Choroid plexus epithelial cell (primary cell): ENCODE measurements around the gene FITM1.
A peak's percentile ranks its signal among the peaks of the same experiment; 100 is the strongest.

Experiments used
- DNase-seq: peaks from one replicate; pipeline ENCODE4 v3.0.0-alpha.2; 2010; ENCODE audit warnings: low read depth
- H3K4me3 ChIP-seq: 2 replicates; pipeline ENCODE4 v1.5.1; 2011; ENCODE audit warnings: low read depth, mild to moderate bottlenecking, control low read depth, low read length, moderate library complexity
- TF ChIP-seq, protein P1 (sequence below): conservative IDR thresholded peaks from 2 replicates; pipeline ENCODE4 v1.5.1; 2011; ENCODE audit warnings: low read depth, mild to moderate bottlenecking, control low read depth, inconsistent platforms, low read length, moderate library complexity

FITM1 gene, protein sequence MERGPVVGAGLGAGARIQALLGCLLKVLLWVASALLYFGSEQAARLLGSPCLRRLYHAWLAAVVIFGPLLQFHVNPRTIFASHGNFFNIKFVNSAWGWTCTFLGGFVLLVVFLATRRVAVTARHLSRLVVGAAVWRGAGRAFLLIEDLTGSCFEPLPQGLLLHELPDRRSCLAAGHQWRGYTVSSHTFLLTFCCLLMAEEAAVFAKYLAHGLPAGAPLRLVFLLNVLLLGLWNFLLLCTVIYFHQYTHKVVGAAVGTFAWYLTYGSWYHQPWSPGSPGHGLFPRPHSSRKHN

DNA sequence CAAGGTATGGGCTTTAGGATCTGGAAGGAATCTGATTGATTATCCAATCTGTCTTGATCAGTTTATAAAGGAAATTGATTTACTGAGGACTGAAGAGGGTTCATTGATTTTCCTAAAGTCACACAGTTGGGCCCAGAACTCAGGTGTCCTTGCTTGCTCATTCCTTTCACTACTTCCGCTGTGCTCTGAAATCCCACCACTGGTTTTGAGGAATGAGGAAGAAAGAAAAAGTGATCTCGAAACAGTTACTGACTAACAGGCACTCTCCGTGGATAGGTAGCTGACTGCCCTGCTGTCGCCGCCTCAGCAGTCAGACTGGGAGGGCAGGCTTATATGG is at the start of gene FITM1:
Gene FITM1, plus strand, starts transcription at position 280 of the 337 bp plus-strand sequence. CDS start 905 bp downstream, outside the sequence.
- no peak within 1 kb of the TSS for H3K4me3 ChIP-seq
- DNase-seq, result no peak
- TF ChIP-seq, protein P1, sequence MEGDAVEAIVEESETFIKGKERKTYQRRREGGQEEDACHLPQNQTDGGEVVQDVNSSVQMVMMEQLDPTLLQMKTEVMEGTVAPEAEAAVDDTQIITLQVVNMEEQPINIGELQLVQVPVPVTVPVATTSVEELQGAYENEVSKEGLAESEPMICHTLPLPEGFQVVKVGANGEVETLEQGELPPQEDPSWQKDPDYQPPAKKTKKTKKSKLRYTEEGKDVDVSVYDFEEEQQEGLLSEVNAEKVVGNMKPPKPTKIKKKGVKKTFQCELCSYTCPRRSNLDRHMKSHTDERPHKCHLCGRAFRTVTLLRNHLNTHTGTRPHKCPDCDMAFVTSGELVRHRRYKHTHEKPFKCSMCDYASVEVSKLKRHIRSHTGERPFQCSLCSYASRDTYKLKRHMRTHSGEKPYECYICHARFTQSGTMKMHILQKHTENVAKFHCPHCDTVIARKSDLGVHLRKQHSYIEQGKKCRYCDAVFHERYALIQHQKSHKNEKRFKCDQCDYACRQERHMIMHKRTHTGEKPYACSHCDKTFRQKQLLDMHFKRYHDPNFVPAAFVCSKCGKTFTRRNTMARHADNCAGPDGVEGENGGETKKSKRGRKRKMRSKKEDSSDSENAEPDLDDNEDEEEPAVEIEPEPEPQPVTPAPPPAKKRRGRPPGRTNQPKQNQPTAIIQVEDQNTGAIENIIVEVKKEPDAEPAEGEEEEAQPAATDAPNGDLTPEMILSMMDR, result no peak

DNA sequence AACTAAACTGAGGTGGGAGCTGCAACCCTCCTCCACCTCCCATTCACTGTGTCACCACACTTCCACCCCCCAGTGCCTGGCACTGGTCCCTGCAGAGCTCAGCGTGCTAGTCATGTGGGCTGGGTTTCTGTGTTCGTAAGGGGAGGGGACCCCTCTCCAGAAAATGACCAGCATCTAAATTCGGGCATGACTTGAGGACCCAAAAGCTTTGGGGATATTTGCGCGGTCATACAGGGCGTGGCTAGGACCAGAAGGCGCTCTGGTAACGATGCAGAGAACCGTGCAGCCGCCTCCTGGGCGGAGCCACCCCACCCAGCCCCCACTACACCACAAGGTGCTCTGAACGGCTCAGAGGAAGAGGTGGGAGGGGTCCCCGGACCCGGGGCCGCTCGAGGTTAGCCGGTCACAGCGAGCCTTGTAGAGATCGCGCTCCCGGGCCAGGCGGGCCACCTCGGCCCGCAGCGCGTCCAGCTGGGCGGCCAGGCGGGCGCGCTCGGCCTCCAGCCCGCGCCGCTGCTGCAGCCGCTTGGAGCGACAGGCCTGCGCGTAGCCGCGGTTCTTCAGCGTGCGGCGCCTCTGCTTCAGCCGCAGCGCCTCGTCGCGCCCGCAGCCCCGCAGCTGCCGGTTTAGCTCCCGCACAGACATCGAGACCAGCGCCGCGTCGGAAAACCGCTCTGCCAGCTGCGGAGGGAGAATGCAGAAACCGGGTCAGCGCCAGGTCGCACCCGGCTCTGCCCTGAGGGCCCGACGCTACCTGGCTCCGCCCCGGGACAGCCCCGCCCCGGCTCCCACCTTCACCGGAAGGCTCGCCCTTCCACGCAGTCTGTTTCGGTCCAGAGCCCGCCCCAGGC is 49.3 kb upstream of the FITM1 start:
- DNase-seq, result peak; percentile 24
- H3K4me3 ChIP-seq, result peak overlapping the region; percentile 58
- TF ChIP-seq, protein P1, result no peak

DNA sequence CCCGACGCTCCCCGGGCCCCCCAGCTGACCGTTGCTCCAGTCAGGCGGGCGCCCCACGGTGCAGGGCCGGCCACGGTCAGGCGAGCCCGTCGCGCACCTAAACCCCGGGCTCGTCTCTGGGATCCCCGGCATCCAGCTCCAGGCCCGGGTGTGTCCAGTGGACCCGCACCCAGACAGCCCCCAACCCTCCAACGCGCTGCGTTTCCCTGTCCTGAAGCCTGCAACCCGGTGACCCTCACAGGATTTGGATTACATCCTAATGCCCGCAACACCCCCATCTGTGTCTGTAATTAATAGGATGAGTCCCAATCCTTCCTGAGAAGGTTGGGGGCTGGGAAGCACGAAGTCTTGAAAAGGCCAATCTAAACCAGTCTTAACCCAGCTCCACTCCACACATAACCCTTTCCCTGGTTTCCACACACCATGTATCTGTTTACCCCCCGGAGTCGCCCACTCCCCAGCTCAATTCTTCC is 48.7 kb upstream of the FITM1 start:
- H3K4me3 ChIP-seq, result peak overlapping the region; percentile 58
- DNase-seq, result no peak
- TF ChIP-seq, protein P1, result no peak

DNA sequence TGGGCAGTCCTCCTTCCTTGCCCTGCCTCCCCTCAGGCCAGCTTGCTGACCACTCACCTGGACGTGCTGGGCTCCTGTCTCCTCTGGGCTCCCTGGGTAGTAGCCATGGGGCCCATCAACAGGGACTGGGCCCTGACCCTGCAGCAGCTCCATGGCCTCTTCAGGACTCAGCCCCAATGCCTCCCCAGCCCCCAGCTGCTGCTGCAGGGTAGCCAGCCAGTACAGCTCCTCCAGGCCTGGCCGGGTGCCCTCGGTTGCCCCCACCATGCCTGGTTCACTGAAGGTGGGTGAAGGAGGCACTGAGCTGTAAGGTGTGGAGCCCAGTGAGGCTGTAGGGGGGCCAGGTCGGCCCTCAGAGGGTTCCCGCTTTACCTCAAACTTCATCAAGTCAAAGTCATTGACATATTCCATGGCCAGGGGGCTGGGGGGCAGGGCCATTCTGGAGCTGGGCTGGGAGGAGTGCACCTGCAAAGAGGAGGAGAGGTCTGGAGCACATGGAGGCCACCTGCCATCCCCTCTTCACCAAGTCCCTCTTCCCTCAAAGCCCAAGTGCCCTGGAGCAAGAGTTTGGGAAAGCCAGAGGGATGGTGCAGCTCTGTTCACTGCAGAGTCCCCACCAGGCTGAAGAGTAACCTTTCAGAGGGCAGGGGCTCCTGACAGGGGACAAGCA is 47.9 kb upstream of the FITM1 start:
- H3K4me3 ChIP-seq, result no peak overlapping the region
- no peak for DNase-seq
- TF ChIP-seq, protein P1, result no peak

DNA sequence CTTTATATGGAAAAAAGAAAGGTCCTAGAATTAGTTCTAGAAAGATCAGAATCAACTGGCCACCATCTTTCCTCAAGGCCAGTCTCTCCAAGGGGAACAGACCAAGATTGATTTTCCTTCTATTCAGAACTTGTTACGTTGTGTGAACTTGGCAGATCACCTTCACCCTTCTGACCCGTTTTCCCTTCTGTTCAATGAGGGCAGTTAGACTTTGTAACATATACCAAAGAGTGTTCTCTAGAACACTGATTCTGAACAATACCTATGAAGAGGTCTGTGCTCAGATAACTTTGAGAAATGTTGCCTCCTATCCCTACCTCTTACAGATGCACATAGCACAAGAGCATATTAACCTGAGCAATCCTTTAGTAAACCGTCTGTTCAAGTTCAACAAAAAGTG is 47.0 kb upstream of the FITM1 start:
- DNase-seq, result no peak
- TF ChIP-seq, protein P1, result no peak
- no peak overlapping the region for H3K4me3 ChIP-seq

DNA sequence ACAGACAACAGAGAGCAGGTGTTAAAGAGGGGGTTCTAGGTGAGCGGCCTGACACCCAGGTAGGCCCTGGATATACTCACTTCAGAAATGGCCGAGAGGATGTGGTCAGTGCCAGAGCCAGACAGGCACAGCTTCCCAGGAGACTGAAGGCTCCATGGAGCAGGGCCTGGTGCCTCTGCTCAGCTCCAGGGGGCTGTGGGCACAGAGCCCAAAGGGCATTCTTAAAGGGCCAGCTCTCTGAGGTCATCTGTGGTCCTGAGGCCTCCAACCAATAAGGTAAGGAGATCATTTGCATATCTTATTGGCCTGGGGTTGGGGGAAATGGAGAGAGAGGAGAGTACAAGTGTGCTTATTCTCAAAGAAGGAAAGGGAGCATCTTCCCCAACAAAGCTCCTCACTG is 46.0 kb upstream of the FITM1 start:
- H3K4me3 ChIP-seq, result no peak overlapping the region
- TF ChIP-seq, protein P1, result no peak
- DNase-seq, result no peak
